Chondrocyte (in vitro differentiated cells): ENCODE results near the gene MARCO. TPM values are rescaled to one million over a fixed set of nuclear protein-coding genes. Genes with fewer than 3 reads are reported as not detected.

Source experiments
- DNase-seq: peaks from one replicate; pipeline ENCODE4 v3.0.0; 2021; ENCODE audit warnings: mixed read lengths, low spot score
- H3K27ac Mint-ChIP-seq: one replicate; pipeline ENCODE4 v1.8.0; 2021; ENCODE audit warnings: mild to moderate bottlenecking, moderate library complexity, mixed read lengths; ENCODE audit not compliant: unreplicated experiment
- H3K27me3 Mint-ChIP-seq: 2 replicates; pipeline ENCODE4 v1.8.0; 2021; ENCODE audit warnings: low read depth, mixed read lengths
- H3K36me3 Mint-ChIP-seq: 2 replicates; pipeline ENCODE4 v1.8.0; 2021; ENCODE audit warnings: low read depth, mixed read lengths
- H3K4me1 Mint-ChIP-seq: 2 replicates; pipeline ENCODE4 v1.8.0; 2021; ENCODE audit warnings: low read depth, mild to moderate bottlenecking, mixed read lengths
- H3K4me3 Mint-ChIP-seq: one replicate; pipeline ENCODE4 v1.8.0; 2021; ENCODE audit warnings: mild to moderate bottlenecking, moderate library complexity, mixed read lengths; ENCODE audit not compliant: unreplicated experiment
- H3K9me3 Mint-ChIP-seq: 2 replicates; pipeline ENCODE4 v1.8.0; 2021; ENCODE audit warnings: low read depth, mixed read lengths
- total RNA-seq: library from RNA; stranded (reverse); gene quantifications from 3 replicates; pipeline ENCODE4 v1.2.1, GENCODE V29; 2021
- TF ChIP-seq, protein P1 (sequence below): fragments of 200-600 bp; sonication (generic); IDR thresholded peaks from 2 replicates; pipeline ENCODE4 v1.5.0; 2021; ENCODE audit warnings: antibody characterized with exemption, mild to moderate bottlenecking, moderate library complexity

The MARCO gene
- total RNA-seq, 1 donor from 2014 or later, result not detected

DNA sequence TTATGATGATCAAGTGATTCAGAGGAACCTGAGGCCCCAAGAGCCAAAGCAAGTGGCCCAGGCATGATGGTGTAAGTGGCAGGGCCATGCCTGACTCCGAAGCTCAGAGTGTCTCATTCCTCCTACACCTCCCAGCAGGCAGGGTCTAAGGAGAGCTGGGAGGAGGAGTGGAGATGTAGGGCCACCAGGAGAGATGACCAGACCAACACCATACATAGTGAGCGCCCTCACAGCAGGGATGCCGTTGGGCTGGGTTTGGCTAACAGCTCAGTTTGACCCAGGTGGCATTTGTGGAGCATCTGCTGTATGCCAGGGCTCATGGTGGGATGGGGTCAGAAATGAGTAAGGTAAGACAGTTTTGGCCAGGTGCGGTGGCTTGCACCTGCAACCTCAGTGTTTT is 80.7 kb downstream of the MARCO start:
- TF ChIP-seq, protein P1, sequence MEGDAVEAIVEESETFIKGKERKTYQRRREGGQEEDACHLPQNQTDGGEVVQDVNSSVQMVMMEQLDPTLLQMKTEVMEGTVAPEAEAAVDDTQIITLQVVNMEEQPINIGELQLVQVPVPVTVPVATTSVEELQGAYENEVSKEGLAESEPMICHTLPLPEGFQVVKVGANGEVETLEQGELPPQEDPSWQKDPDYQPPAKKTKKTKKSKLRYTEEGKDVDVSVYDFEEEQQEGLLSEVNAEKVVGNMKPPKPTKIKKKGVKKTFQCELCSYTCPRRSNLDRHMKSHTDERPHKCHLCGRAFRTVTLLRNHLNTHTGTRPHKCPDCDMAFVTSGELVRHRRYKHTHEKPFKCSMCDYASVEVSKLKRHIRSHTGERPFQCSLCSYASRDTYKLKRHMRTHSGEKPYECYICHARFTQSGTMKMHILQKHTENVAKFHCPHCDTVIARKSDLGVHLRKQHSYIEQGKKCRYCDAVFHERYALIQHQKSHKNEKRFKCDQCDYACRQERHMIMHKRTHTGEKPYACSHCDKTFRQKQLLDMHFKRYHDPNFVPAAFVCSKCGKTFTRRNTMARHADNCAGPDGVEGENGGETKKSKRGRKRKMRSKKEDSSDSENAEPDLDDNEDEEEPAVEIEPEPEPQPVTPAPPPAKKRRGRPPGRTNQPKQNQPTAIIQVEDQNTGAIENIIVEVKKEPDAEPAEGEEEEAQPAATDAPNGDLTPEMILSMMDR, result no peak
- no peaks in the 10 kb centered on the region for H3K36me3 Mint-ChIP-seq
- H3K4me1 Mint-ChIP-seq, result no peaks in the 10 kb centered on the region
- no peak overlapping the region for H3K27ac Mint-ChIP-seq
- no peak for DNase-seq
- no peak overlapping the region for H3K4me3 Mint-ChIP-seq
- H3K9me3 Mint-ChIP-seq, result no peaks in the 10 kb centered on the region
- H3K27me3 Mint-ChIP-seq, result peaks cover 26% of the 10 kb centered on the region

DNA sequence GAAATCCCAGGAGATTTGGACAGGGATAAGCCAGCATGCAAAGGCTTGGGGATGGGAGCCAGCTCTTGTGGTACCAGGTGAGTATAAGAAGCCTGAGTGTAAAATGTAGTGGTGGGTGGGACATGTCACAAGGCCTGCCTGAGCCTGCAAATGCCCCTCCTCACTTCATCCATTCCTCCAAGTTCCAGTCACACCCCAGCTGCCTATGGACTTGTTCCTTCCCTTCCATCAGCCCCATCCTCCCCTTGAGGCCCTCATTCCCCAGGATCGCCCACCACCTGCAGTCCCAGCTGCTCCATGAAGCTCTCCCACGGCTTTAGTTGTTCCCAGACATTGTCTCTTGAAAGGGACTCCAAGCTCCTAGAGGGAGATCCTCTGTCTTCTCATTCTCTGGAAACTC is 81.5 kb downstream of the MARCO start:
- H3K9me3 Mint-ChIP-seq, result peaks cover 3% of the 10 kb centered on the region
- no peaks in the 10 kb centered on the region for H3K36me3 Mint-ChIP-seq
- TF ChIP-seq, protein P1, result no peak
- H3K4me3 Mint-ChIP-seq, result no peak overlapping the region
- peaks cover 30% of the 10 kb centered on the region for H3K27me3 Mint-ChIP-seq
- no peaks in the 10 kb centered on the region for H3K4me1 Mint-ChIP-seq
- no peak overlapping the region for H3K27ac Mint-ChIP-seq
- DNase-seq, result no peak

DNA sequence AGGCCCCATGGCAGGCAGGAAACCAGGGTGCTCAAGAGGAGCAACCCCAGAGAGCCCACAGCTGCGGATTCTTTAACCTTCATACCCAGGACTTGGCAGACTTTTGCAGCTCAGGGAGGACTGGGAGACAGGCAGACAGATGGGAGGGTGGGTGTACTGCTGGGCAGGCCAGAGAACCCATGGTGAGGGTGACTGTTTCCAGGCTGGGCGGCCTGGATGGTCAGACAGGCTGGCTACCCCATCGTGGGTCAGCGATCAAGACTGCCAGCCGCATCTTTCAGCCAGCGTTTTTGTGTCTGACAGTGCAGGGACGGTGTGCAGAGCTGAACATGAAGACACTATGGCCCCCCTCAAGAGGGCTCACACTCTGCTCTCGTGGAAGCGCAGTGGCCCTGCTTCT is 82.2 kb downstream of the MARCO start:
- no peak overlapping the region for H3K4me3 Mint-ChIP-seq
- H3K27ac Mint-ChIP-seq, result no peak overlapping the region
- H3K4me1 Mint-ChIP-seq, result no peaks in the 10 kb centered on the region
- H3K27me3 Mint-ChIP-seq, result peaks cover 32% of the 10 kb centered on the region
- TF ChIP-seq, protein P1, result no peak
- peaks cover 3% of the 10 kb centered on the region for H3K9me3 Mint-ChIP-seq
- no peaks in the 10 kb centered on the region for H3K36me3 Mint-ChIP-seq
- no peak for DNase-seq

DNA sequence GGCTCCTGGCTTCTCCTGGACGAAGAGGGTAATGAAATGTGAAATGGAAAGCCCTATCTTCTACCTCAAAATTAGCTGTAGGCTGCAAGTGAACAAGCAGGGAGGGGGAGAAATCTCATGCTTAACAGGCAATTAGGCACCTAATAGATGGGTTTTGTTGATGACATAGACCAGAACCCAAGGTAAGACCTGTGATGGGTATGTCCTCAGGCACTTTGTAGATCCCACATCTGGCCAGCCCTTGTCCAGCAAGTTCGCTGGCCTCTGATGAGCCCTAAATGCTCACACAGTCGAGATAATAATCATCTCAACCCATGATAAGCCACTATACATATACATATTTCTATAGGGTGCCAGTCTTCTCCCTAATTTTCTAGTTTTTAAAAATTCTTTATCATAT is 82.6 kb downstream of the MARCO start:
- Mint-ChIP-seq H3K4me1 (no peaks in the 10 kb centered on the region), H3K27me3 (peaks cover 32% of the 10 kb centered on the region), H3K9me3 (peaks cover 3% of the 10 kb centered on the region), H3K4me3 (no peak overlapping the region), H3K36me3 (no peaks in the 10 kb centered on the region), H3K27ac (no peak overlapping the region)
- TF ChIP-seq, protein P1, result no peak
- DNase-seq, result no peak

DNA sequence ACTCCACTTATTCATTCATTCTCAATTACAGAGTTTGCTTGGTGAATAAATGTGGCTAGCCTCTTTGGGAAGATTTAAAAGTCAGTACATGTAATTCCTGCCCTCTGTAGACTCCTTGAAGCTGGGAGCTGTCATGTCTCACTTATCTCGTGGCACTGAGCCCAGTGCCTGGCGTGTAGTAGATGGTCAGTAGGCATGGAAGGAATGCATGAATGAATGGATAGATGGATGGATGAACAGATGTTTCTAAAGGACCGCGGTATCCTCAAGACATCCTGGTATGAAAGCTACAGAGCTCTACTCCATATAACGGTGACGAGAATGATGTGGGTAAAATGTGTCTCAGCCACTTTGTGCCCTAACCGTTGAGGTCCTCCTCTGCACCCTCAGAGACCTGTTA is 83.0 kb downstream of the MARCO start:
- Mint-ChIP-seq H3K36me3 (no peaks in the 10 kb centered on the region), H3K4me1 (no peaks in the 10 kb centered on the region), H3K27me3 (peaks cover 32% of the 10 kb centered on the region), H3K4me3 (no peak overlapping the region), H3K9me3 (peaks cover 3% of the 10 kb centered on the region), H3K27ac (no peak overlapping the region)
- no peak for DNase-seq
- TF ChIP-seq, protein P1, result no peak
